Tracheal epithelial cell (primary cell): ENCODE measurements around the gene RHOXF1. TPM values are rescaled to one million over a fixed set of nuclear protein-coding genes. Genes with fewer than 3 reads are reported as not detected.

Source experiments
- total RNA-seq: library from RNA; depleted of rRNA; stranded (reverse); fragments of >200 nt; gene quantifications from 2 replicates; pipeline ENCODE4 v1.2.1, GENCODE V29; 2014

Gene RHOXF1
- total RNA-seq: not detected in 2 replicates

GRCh38 chrX:120115438-120115963 is at the start of gene RHOXF1:
TSS of gene RHOXF1 (minus strand) at chrX:120115913. CDS start at chrX:120115862, 51 bp downstream.

GRCh38 chrX:120158313-120158712 is 42.6 kb upstream of the RHOXF1 start, which contains the start of gene RHOXF2:
TSS of gene RHOXF2 (plus strand) at chrX:120158613. CDS start at chrX:120158751, 138 bp downstream.

GRCh38 chrX:120077590-120077989 is 38.1 kb downstream of the RHOXF1 start, which contains the start of gene RHOXF2B:
TSS of gene RHOXF2B (minus strand) at chrX:120077690. CDS start at chrX:120077552, 138 bp downstream.

Other genes starting within 250 kb of the RHOXF1 start
- 14.7 and 16.8 TPM in 2 replicates for gene RNF113A, start 244.2 kb downstream of the RHOXF1 start, total RNA-seq
- 38.2 and 53.5 TPM in 2 replicates for gene NDUFA1, start 244.1 kb downstream of the RHOXF1 start, total RNA-seq
- 0.64 TPM in 1 of 2 replicates, not detected in the other for gene AKAP14, start 220.0 kb downstream of the RHOXF1 start, total RNA-seq
- gene NKAP, start 172.2 kb downstream of the RHOXF1 start, total RNA-seq: 2.9 and 4.0 TPM in 2 replicates
- gene RHOXF2B, start 38.2 kb downstream of the RHOXF1 start, total RNA-seq: under 0.01 TPM in 1 of 2 replicates, not detected in the other
- not detected in 2 replicates for gene RHOXF2, start 42.7 kb upstream of the RHOXF1 start, total RNA-seq
- gene ZBTB33, start 134.9 kb upstream of the RHOXF1 start, total RNA-seq: 12.0 and 17.3 TPM in 2 replicates
- 0.21 TPM in 1 of 2 replicates, not detected in the other for gene TMEM255A, start 195.5 kb upstream of the RHOXF1 start, total RNA-seq
- gene ATP1B4, start 246.2 kb upstream of the RHOXF1 start, total RNA-seq: not detected in 2 replicates